Chondrocyte (in vitro differentiated cells): ENCODE measurements around the gene RASD1. TPM values are rescaled to one million over a fixed set of nuclear protein-coding genes. Genes with fewer than 3 reads are reported as not detected.

Experiments
- DNase-seq: peaks from one replicate; pipeline ENCODE4 v3.0.0; 2021; ENCODE audit warnings: mixed read lengths, low spot score
- H3K27ac Mint-ChIP-seq: one replicate; pipeline ENCODE4 v1.8.0; 2021; ENCODE audit warnings: mild to moderate bottlenecking, moderate library complexity, mixed read lengths; ENCODE audit not compliant: unreplicated experiment
- H3K27me3 Mint-ChIP-seq: 2 replicates; pipeline ENCODE4 v1.8.0; 2021; ENCODE audit warnings: low read depth, mixed read lengths
- H3K36me3 Mint-ChIP-seq: 2 replicates; pipeline ENCODE4 v1.8.0; 2021; ENCODE audit warnings: low read depth, mixed read lengths
- H3K4me1 Mint-ChIP-seq: 2 replicates; pipeline ENCODE4 v1.8.0; 2021; ENCODE audit warnings: low read depth, mild to moderate bottlenecking, mixed read lengths
- H3K4me3 Mint-ChIP-seq: one replicate; pipeline ENCODE4 v1.8.0; 2021; ENCODE audit warnings: mild to moderate bottlenecking, moderate library complexity, mixed read lengths; ENCODE audit not compliant: unreplicated experiment
- H3K9me3 Mint-ChIP-seq: 2 replicates; pipeline ENCODE4 v1.8.0; 2021; ENCODE audit warnings: low read depth, mixed read lengths
- total RNA-seq: library from RNA; stranded (reverse); gene quantifications from 3 replicates; pipeline ENCODE4 v1.2.1, GENCODE V29; 2021
- TF ChIP-seq, protein P1 (sequence below): fragments of 200-600 bp; sonication (generic); IDR thresholded peaks from 2 replicates; pipeline ENCODE4 v1.5.0; 2021; ENCODE audit warnings: antibody characterized with exemption, mild to moderate bottlenecking, moderate library complexity

RASD1 gene
- total RNA-seq, 1 donor from 2014 or later = 0.42 TPM

DNA sequence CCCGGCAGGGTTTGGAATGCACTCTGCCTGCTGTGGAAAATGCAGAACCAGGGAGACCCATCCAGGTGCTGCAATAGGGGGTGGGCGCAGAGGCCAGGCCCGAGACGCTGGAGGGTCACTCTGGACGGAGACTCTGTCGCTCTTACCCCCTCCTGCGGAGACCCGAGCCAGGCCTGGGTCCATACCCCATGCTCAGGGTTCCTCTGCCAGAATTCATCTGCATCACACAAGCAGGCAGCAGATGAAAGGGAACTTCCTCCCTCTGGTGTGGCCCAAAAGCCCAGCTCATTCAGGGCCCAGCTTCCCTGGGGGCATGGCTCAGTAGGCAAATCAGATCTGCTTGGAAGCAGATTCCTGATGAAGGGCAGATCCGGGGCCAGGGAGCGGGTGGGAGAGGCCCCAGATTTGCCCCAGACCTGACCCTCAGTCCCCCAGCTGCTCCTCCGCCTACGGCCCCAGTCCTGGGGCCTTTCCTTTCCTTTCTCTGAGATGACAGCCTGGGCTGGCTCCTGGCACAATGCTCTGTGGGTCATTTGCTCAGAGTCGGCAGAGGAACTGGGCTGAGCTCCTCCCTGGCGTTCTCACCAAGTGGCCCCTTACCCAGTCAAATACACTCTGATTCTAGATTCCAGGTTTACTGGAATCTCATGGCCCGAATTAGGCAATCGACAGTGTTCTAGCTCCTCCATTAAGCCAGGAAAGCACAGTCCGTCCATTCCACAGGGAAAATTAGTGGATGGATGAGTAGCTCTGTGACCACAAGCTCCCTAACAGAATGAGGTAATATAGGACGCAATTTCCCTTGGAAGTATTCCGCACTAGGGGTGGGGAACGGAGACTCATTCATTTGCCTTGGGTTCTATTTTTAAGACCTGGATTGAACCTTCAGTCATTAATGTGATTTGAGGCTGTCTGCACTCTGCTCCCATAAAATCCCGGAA, 19.1 kb upstream of the RASD1 start:
- Mint-ChIP-seq H3K27ac (no peak overlapping the region), H3K4me3 (no peak overlapping the region), H3K36me3 (no peaks in the 10 kb centered on the region), H3K27me3 (no peaks in the 10 kb centered on the region), H3K9me3 (no peaks in the 10 kb centered on the region), H3K4me1 (peaks cover 10% of the 10 kb centered on the region)
- TF ChIP-seq, protein P1, sequence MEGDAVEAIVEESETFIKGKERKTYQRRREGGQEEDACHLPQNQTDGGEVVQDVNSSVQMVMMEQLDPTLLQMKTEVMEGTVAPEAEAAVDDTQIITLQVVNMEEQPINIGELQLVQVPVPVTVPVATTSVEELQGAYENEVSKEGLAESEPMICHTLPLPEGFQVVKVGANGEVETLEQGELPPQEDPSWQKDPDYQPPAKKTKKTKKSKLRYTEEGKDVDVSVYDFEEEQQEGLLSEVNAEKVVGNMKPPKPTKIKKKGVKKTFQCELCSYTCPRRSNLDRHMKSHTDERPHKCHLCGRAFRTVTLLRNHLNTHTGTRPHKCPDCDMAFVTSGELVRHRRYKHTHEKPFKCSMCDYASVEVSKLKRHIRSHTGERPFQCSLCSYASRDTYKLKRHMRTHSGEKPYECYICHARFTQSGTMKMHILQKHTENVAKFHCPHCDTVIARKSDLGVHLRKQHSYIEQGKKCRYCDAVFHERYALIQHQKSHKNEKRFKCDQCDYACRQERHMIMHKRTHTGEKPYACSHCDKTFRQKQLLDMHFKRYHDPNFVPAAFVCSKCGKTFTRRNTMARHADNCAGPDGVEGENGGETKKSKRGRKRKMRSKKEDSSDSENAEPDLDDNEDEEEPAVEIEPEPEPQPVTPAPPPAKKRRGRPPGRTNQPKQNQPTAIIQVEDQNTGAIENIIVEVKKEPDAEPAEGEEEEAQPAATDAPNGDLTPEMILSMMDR = no peak
- DNase-seq = no peak

DNA sequence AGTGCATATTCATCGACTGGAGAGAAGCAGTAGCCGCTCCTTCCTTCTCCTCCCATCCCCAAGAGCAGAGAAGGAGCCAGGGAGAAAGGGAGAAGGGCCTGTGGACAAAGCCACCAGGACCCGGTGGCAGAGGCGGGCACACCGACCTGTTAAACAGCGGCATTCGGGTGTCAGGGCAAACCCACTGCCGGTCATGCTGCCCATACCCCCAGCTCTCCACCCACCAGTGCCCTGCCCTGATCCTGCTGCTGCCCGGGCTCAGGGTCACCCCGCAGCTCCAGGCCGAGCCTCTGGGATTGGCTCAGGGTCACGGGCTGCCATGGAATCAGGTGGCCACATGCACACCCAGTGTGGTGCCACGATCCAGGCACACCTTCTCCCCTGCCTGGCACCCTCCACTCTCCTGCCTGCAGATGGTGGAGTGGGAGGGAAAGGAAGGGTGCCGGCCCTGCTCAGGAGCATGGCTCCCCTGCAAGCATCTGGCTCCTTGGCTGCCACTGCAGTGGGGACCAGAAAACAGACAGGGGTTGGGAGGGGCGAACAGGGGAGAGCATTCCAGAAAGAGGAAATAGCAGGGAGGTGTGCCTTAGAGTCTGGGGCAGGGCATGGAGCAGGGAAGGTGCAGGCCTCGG, 18.3 kb upstream of the RASD1 start:
- DNase-seq = peak; percentile 56
- Mint-ChIP-seq H3K4me1 (peaks cover 10% of the 10 kb centered on the region), H3K4me3 (no peak overlapping the region), H3K36me3 (no peaks in the 10 kb centered on the region), H3K9me3 (no peaks in the 10 kb centered on the region), H3K27me3 (no peaks in the 10 kb centered on the region), H3K27ac (no peak overlapping the region)
- TF ChIP-seq, protein P1 = no peak

DNA sequence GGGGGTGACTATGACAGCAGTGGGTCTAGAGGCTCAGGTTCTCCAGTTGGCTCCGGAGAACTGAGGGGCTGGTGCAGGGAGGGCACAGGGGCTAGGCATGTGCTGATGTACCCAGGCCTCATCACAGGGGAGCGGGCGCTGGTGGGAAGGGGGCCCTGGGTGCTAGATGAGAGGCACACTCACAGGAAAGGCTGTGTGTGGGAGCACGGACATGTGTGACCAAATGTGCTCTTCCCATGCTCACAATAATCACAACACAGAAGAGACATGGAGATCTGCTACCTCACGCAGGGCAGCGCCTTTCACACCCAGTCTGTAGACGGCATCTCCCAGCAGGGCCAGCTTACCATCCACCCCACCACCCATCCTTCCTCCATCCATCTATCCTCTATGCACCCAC, 17.4 kb upstream of the RASD1 start:
- TF ChIP-seq, protein P1 = no peak
- no peaks in the 10 kb centered on the region for H3K27me3 Mint-ChIP-seq
- DNase-seq = peak; percentile 56
- H3K4me3 Mint-ChIP-seq = no peak overlapping the region
- H3K9me3 Mint-ChIP-seq = no peaks in the 10 kb centered on the region
- no peaks in the 10 kb centered on the region for H3K36me3 Mint-ChIP-seq
- peaks cover 10% of the 10 kb centered on the region for H3K4me1 Mint-ChIP-seq
- H3K27ac Mint-ChIP-seq = no peak overlapping the region

DNA sequence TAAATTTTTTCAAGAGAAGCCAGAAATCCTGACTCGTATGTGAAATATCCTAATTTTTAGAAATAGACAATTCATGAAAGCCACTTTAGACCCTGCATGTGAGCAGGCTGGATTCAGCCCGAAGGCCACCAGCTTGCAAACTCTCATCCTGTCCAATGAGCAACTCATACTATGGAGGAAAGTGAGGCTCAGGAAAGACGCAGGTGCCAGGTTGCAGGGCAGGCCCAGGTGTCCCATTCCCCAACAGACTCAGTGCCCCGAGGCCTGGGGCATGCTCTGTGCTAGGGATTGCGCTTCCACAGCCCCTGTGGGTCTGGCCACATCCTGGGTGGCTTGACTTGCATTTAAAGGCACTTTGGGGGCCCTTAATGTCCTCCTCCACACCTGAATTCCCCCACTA, 16.7 kb upstream of the RASD1 start:
- no peaks in the 10 kb centered on the region for H3K27me3 Mint-ChIP-seq
- TF ChIP-seq, protein P1 = no peak
- DNase-seq = peak; percentile 49
- H3K9me3 Mint-ChIP-seq = no peaks in the 10 kb centered on the region
- H3K27ac Mint-ChIP-seq = no peak overlapping the region
- H3K4me1 Mint-ChIP-seq = peaks cover 10% of the 10 kb centered on the region
- H3K4me3 Mint-ChIP-seq = no peak overlapping the region
- no peaks in the 10 kb centered on the region for H3K36me3 Mint-ChIP-seq
